Left cardiac atrium (tissue), 2 donors: Measurements from ENCODE around the gene GHRH. TPM values are rescaled to one million over a fixed set of nuclear protein-coding genes. Genes with fewer than 3 reads are reported as not detected.

Experiments used
- total RNA-seq, 2 donors: library from RNA; stranded (reverse); fragmentation: NEBNext Ultra II Directional; extraction: Animal tissue kit (Norgen Biotek cat#: 25700); gene quantifications; one replicate each; pipeline ENCODE4 v1.2.1, GENCODE V29; 2021
- donor health status: DM: no; HTN: yes; CAD: no; lungs with severe emphysema.
- donor health status: DM: yes; HTN: yes; CAD: no.

Gene GHRH
- total RNA-seq, 2 donors from 2014 or later = 4.2 to 10.7 TPM

Other genes starting within 250 kb of the GHRH start
- gene RBL1, start 165.8 kb downstream of the GHRH start, total RNA-seq = 1 to 10 TPM; 3.8 to 6.0 TPM
- 100 to 1,000 TPM; 118 to 142 TPM for gene RPN2, start 82.5 kb downstream of the GHRH start, total RNA-seq
- 1 to 10 TPM; 4.8 to 6.8 TPM for gene MROH8, start 82.3 kb downstream of the GHRH start, total RNA-seq
- 10 to 100 TPM; 24.0 TPM for gene MANBAL, start 27.8 kb upstream of the GHRH start, total RNA-seq
- 10 to 100 TPM in 1 of 2 donors, 1 to 10 TPM in 1; 9.2 to 10.2 TPM for gene SRC, start 84.3 kb upstream of the GHRH start, total RNA-seq